Measurements from ENCODE around the gene RNF212B.

- TF ChIP-seq CTCF (IDR thresholded peaks at IDR 0.05; ENCODE audit: low read depth, low read length) (no peak), POLR2A (IDR thresholded peaks at IDR 0.05; ENCODE audit: extremely low read depth, insufficient read length) (no peak)
- TF ChIP-seq, protein P1, sequence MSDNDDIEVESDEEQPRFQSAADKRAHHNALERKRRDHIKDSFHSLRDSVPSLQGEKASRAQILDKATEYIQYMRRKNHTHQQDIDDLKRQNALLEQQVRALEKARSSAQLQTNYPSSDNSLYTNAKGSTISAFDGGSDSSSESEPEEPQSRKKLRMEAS (IDR thresholded peaks at IDR 0.05; ENCODE audit: low read depth, low read length) = no peak
These were observed 47.8 kb downstream of the RNF212B start for GRCh38 chr14:23285530-23286019.
